B cell (primary cell): Measurements from ENCODE around the gene CALHM1. TPM values are rescaled to one million over a fixed set of nuclear protein-coding genes. Genes with fewer than 3 reads are reported as not detected.

ENCODE experiments used
- ATAC-seq: fragments of 200-7000 bp; cut with Tn5 transposase; one replicate; pipeline ENCODE4 v1.10.0; 2021; ENCODE audit warnings: low read depth, mild to moderate bottlenecking, moderate number of reproducible peaks, moderate library complexity
- CTCF ChIA-PET: fragments of 350-600 bp; sonication (Branson Sonifier 250); formaldehyde crosslinking; loops from one replicate; lab custom pipeline; 2021; ENCODE audit warnings: antibody characterized with exemption, inconsistent platforms; lab: Charles Lee
- POLR2A ChIA-PET: fragments of 350-600 bp; sonication (Branson Sonifier 250); formaldehyde crosslinking; loops from one replicate; lab custom pipeline; 2021; ENCODE audit warnings: antibody characterized with exemption; lab: Charles Lee
- DNase-seq: peaks from one replicate; pipeline ENCODE4 v3.0.0; 2013
- H2AFZ ChIP-seq: 2 replicates; pipeline ENCODE4 v1.6.1; 2012; ENCODE audit warnings: mild to moderate bottlenecking, low read depth, low read length; ENCODE audit not compliant: insufficient read depth, poor library complexity, severe bottlenecking
- H3K27ac ChIP-seq, 2 donors: 1 replicate in 1 of 2; 2 replicates in 1 of 2; pipeline ENCODE4 v1.5.1; 2012 to 2013; ENCODE audit warnings: low read length in 2 of 2, mild to moderate bottlenecking in 2 of 2, moderate library complexity in 1 of 2
- H3K27me3 ChIP-seq, 4 experiments: fragments of 200-600 bp in 1 of 4; sonication (generic) in 1 of 4; replicated peaks in 1 of 4; 1 replicate in 2 of 4; 2 replicates in 2 of 4; pipeline versions ENCODE4 v1.6.1 to v1.7.0; 2013 to 2016; ENCODE audit warnings: low read length in 3 of 4, mild to moderate bottlenecking in 2 of 4, mixed read lengths in 1 of 4, moderate library complexity in 1 of 4; ENCODE audit not compliant: insufficient read depth in 4 of 4, control insufficient read depth in 3 of 4; ENCODE audit errors: control extremely low read depth in 1 of 4
- H3K36me3 ChIP-seq, 2 experiments: replicated peaks in 1 of 2; 1 replicate in 1 of 2; 2 replicates in 1 of 2; pipeline versions ENCODE4 v1.6.1 to v1.7.1; 2013; ENCODE audit warnings: low read length in 1 of 2; ENCODE audit not compliant: insufficient read depth in 2 of 2, control insufficient read depth in 1 of 2; ENCODE audit errors: control extremely low read depth in 1 of 2, extremely low read depth in 1 of 2
- H3K4me1 ChIP-seq, 2 donors: fragments of 200-600 bp in 1 of 2; sonication (generic) in 1 of 2; 1 replicate in 1 of 2; 2 replicates in 1 of 2; pipeline versions ENCODE4 v1.5.1 to v1.6.1; 2013 to 2017; ENCODE audit warnings: low read length in 2 of 2; ENCODE audit not compliant: control insufficient read depth in 2 of 2, insufficient read depth in 2 of 2
- H3K4me2 ChIP-seq: replicated peaks from 2 replicates; pipeline ENCODE3; 2012; ENCODE audit warnings: mild to moderate bottlenecking, low read depth, low read length; ENCODE audit not compliant: poor library complexity, severe bottlenecking
- H3K4me3 ChIP-seq, 5 experiments: fragments of 200-600 bp in 1 of 5; sonication (generic) in 1 of 5; 1 replicate in 3 of 5; 2 replicates in 2 of 5; pipeline versions ENCODE4 v1.5.1 to v1.7.0; 2011 to 2016; ENCODE audit warnings: low read length in 4 of 5, mild to moderate bottlenecking in 4 of 5, low read depth in 2 of 5, control low read depth in 1 of 5, moderate library complexity in 1 of 5; ENCODE audit not compliant: insufficient read depth in 1 of 5; ENCODE audit errors: control extremely low read depth in 1 of 5, extremely low read depth in 1 of 5
- H3K79me2 ChIP-seq: fragments of 200-600 bp; sonication (generic); one replicate; pipeline ENCODE4 v1.6.0; 2016; ENCODE audit warnings: low read length; ENCODE audit not compliant: control insufficient read depth, insufficient read depth
- H3K9ac ChIP-seq: fragments of 200-600 bp; sonication (generic); 2 replicates; pipeline ENCODE4 v1.6.1; 2017; ENCODE audit warnings: mild to moderate bottlenecking, low read length, moderate library complexity
- H3K9me3 ChIP-seq, 3 donors: one replicate each; pipeline versions ENCODE4 v1.6.1 to v1.7.1; 2013; ENCODE audit warnings: low read length in 2 of 3; ENCODE audit not compliant: control insufficient read depth in 2 of 3, insufficient read depth in 1 of 3; ENCODE audit errors: control extremely low read depth in 1 of 3
- H4K20me1 ChIP-seq: 2 replicates; pipeline ENCODE4 v1.6.0; 2012; ENCODE audit warnings: mild to moderate bottlenecking, low read length; ENCODE audit not compliant: insufficient read depth, control insufficient read depth, poor library complexity, severe bottlenecking
- H3K27ac Mint-ChIP-seq: one replicate; pipeline ENCODE4 v1.8.0; 2021; ENCODE audit warnings: mixed read lengths
- H3K27me3 Mint-ChIP-seq: one replicate; pipeline ENCODE4 v1.8.0; 2021; ENCODE audit warnings: mixed read lengths
- H3K4me1 Mint-ChIP-seq: one replicate; pipeline ENCODE4 v1.8.0; 2021; ENCODE audit warnings: mixed read lengths
- H3K4me3 Mint-ChIP-seq: one replicate; pipeline ENCODE4 v1.8.0; 2021; ENCODE audit warnings: mixed read lengths
- H3K9me3 Mint-ChIP-seq: one replicate; pipeline ENCODE4 v1.8.0; 2022; ENCODE audit warnings: mixed read lengths; ENCODE audit not compliant: insufficient read depth
- EZH2 ChIP-seq: IDR thresholded peaks from 2 replicates; pipeline ENCODE4 v1.6.1; 2012; ENCODE audit warnings: borderline replicate concordance, low read depth, mild to moderate bottlenecking, moderate library complexity, low read length; ENCODE audit not compliant: insufficient read depth, poor library complexity, severe bottlenecking
- WGBS: methylation state at CpG from one replicate; pipeline ENCODE4 v1.1.5; 2013; ENCODE audit warnings: missing lambda C conversion rate; ENCODE audit not compliant: insufficient coverage; 5-methylcytosine and 5-hydroxymethylcytosine counted together
- intact Hi-C: fragments of 100-400 bp; cut with micrococcal nuclease; formaldehyde crosslinking; loops from one replicate; pipeline ENCODE4 v1.10.0; 2022
- polyA plus RNA-seq: library from polyadenylated mRNA; depleted of rRNA; stranded (reverse); fragments of >200 nt; gene quantifications from 2 replicates; pipeline ENCODE4 v1.2.3, GENCODE V29; 2012
- total RNA-seq, 2 donors: library from RNA; stranded (reverse); fragments of 120-200 nt in 1 of 2; gene quantifications; 1 replicate in 1 of 2; 2 replicates in 1 of 2; pipeline versions ENCODE4 v1.2.3 to v1.2.4, GENCODE V29; 2013 to 2022
- TF ChIP-seq, protein P1 (sequence below): fragments of 200-600 bp; IDR thresholded peaks from one replicate; pipeline ENCODE4 v1.8.0; 2022; ENCODE audit warnings: antibody characterized with exemption, mild to moderate bottlenecking

Gene CALHM1
- total and polyA plus RNA-seq, 2 donors (not counting 1 experiment from before 2014, with no cell fraction given): 0.16 to 0.34 TPM

GRCh38 chr10:103472005-103472404 lies 13.3 kb upstream of the CALHM1 start:
- intact Hi-C loops: loop anchor here (1.0 kb wide), 1 partner anchor 10 kb away; no protein-coding TSS in a partner anchor
- TF ChIP-seq, protein P1, sequence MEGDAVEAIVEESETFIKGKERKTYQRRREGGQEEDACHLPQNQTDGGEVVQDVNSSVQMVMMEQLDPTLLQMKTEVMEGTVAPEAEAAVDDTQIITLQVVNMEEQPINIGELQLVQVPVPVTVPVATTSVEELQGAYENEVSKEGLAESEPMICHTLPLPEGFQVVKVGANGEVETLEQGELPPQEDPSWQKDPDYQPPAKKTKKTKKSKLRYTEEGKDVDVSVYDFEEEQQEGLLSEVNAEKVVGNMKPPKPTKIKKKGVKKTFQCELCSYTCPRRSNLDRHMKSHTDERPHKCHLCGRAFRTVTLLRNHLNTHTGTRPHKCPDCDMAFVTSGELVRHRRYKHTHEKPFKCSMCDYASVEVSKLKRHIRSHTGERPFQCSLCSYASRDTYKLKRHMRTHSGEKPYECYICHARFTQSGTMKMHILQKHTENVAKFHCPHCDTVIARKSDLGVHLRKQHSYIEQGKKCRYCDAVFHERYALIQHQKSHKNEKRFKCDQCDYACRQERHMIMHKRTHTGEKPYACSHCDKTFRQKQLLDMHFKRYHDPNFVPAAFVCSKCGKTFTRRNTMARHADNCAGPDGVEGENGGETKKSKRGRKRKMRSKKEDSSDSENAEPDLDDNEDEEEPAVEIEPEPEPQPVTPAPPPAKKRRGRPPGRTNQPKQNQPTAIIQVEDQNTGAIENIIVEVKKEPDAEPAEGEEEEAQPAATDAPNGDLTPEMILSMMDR: no peak
- no peak for TF ChIP-seq EZH2
- peak overlapping the region in 3 of 5 experiments; percentile 5 to 35 (median 31) for H3K4me3 ChIP-seq
- POLR2A ChIA-PET: interaction anchor here (0.6 to 2.9 kb wide), 3 partner anchors 11 to 20 kb away, joined by 5 to 24 read pairs (median 6); partner anchors contain the start of gene CALHM2
- no peaks in the 10 kb centered on the region for H3K36me3 ChIP-seq
- peak overlapping the region; percentile 43 for H3K9ac ChIP-seq
- H3K4me1 ChIP-seq: peaks cover 35 to 64% of the 10 kb centered on the region in 2 donors
- Mint-ChIP-seq H3K27me3 (no peaks in the 10 kb centered on the region), H3K9me3 (no peaks in the 10 kb centered on the region), H3K4me1 (peaks cover 67% of the 10 kb centered on the region), H3K27ac (peak overlapping the region; percentile 96), H3K4me3 (peak overlapping the region; percentile 79)
- peaks cover 0 to 6% (median 0%) of the 10 kb centered on the region in 3 donors for H3K9me3 ChIP-seq
- no peaks in the 10 kb centered on the region for H3K27me3 ChIP-seq
- H3K27ac ChIP-seq: peak overlapping the region; percentile 69 to 78
- H2AFZ ChIP-seq: peak overlapping the region; percentile 56
- CTCF ChIA-PET: interaction anchor here (0.7 to 2.4 kb wide), 10 partner anchors 9 to 56 kb away, joined by 3 to 17 read pairs (median 4); partner anchors contain the start of gene CALHM2
- peak overlapping the region; percentile 75 for H3K4me2 ChIP-seq
- no peaks in the 10 kb centered on the region for H3K79me2 ChIP-seq
- no peaks in the 10 kb centered on the region for H4K20me1 ChIP-seq
- 0% methylated on average over 1 of the region's 2 CpGs for WGBS
- peak; percentile 15 for ATAC-seq
- DNase-seq: peak; percentile 60
